ENCODE measurements around the gene SMAGP.

SMAGP gene

DNA sequence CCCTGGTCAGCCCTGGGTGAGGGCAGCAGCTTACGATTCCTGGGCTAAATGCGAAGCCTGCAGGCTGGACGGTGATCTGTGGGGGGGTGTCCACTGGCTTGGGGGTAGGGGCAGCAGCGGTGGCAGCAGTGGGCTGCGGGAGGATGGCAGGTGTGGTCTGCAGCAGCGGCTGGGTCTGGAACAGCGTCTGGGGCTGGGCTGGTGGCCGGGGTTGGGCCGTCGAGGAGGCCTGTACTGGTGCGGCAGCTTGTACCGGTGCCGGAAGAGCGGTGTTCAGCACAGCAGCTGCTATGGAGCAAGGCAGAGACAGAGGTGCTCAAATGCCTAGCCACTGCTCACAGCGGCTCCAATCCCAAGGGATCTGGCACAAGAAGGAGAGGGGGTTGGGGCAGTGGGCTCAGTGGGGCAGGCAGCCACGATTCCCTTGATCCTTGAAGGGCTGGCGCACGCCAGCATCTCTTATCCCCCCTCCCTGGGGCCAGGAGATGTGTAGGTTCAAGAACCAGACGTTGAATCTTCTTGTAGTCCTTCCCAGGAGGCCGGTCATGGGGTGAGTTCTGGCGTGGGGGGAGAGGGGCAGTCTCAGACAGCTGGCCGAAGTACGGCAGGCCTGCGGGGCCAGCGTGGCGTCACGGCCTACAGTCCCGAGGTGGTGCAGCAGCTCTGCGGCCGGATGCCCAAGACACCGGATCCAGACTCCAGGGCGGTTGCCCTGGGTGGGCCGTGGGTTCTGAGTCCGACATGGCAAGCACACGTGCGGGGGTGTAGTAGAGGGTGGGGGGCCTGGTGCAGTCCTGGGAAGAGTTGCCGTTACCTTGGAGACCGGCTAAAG, 72.3 kb downstream of the SMAGP start:
- no peak for DNase-seq (ENCODE audit: low read depth in 2 of 2)

DNA sequence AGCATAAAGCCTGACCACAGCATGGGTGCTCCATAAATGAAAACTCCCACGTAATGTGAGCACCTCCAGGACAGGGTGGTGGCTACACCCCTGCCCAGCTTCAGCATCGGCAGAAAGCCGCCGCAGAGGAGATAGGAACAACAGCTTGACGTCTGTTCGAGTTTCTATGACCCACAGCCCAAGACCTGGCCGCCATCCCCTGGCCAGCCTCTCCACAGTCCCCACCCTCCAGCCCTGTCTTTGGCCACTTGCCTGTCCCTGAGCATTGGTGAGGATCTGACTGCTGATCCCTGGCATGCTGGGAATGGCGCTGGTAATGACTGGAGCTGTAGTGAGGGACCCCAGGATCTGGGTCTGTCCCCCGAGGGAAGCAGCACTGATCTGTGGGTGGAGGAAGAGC, 73.7 kb downstream of the SMAGP start:
- no peak for DNase-seq (ENCODE audit: low read depth in 2 of 2)

DNA sequence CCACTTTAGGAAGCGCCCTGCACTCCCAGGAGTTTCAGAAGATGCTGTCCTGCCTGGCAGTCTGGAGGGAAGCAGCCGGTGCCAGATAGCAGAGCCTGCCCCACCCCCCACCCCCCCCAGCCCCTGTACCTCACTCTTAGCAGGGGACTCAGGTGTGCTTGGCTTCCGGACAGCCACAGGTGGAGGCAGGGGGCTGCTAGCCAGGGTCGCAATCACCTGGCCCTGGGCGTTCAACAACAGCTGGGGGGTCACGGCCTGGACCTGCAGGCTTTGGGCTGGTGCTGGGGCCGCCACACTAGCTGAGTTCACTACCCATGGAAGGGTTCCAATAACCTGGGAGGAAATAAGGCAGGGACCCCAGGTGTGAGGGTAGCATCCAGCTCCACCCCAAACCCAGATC, 74.4 kb downstream of the SMAGP start:
- DNase-seq (ENCODE audit: low read depth in 2 of 2), result no peak
